IMR-90 (cell line): ENCODE data around the gene SLIT3. TPM values are rescaled to one million over a fixed set of nuclear protein-coding genes. Genes with fewer than 3 reads are reported as not detected.

ENCODE experiments used
- ATAC-seq: fragments of 200-7000 bp; cut with Tn5 transposase; 2 replicates; pipeline ENCODE4 v1.9.1; 2020; ENCODE audit warnings: low read depth, mild to moderate bottlenecking, moderate library complexity
- BruUV-seq: library from RNA; stranded (reverse); fragments of 400-500 nt; replicated peaks from 2 replicates; lab custom pipeline; 2021; lab: Mats Ljungman, UMichigan
- CTCF ChIA-PET: fragments of 300-600 bp; formaldehyde crosslinking; extraction: SDS; loops from one replicate; lab custom pipeline; 2021; ENCODE audit warnings: antibody characterized with exemption; lab: Yijun Ruan, JAX
- POLR2A ChIA-PET: fragments of 300-600 bp; sonication (Branson Sonifier 250); formaldehyde crosslinking; loops from one replicate; lab custom pipeline; 2022; ENCODE audit warnings: antibody characterized with exemption; ENCODE audit not compliant: unreplicated experiment; lab: Charles Lee
- DNase-seq: peaks from one replicate; pipeline ENCODE4 v3.0.0; 2013
- H2AFZ ChIP-seq: replicated peaks from 2 replicates; pipeline ENCODE3; 2013; ENCODE audit warnings: low read length, mild to moderate bottlenecking; ENCODE audit not compliant: poor library complexity
- H2AK5ac ChIP-seq: 2 replicates; pipeline ENCODE4 v1.6.1; 2013; ENCODE audit warnings: low read depth, low read length, inconsistent platforms
- H2AK9ac ChIP-seq: replicated peaks from 2 replicates; pipeline ENCODE3; 2013; ENCODE audit warnings: mild to moderate bottlenecking, low read depth, low read length, moderate library complexity; ENCODE audit not compliant: poor library complexity
- H2BK120ac ChIP-seq: 2 replicates; pipeline ENCODE4 v1.6.1; 2013; ENCODE audit warnings: low read depth, low read length, inconsistent platforms
- H2BK15ac ChIP-seq: 3 replicates; pipeline ENCODE4 v1.6.1; 2013; ENCODE audit warnings: low read depth, low read length, inconsistent platforms
- H2BK20ac ChIP-seq: 2 replicates; pipeline ENCODE4 v1.6.1; 2013; ENCODE audit warnings: low read depth, mild to moderate bottlenecking, inconsistent platforms, low read length, moderate library complexity
- H2BK5ac ChIP-seq: 2 replicates; pipeline ENCODE4 v1.6.1; 2013; ENCODE audit warnings: mild to moderate bottlenecking, low read depth, low read length, inconsistent platforms; ENCODE audit not compliant: poor library complexity, severe bottlenecking
- H3K14ac ChIP-seq: replicated peaks from 2 replicates; pipeline ENCODE4 v1.6.1; 2013; ENCODE audit warnings: low read depth, low read length, inconsistent platforms
- H3K18ac ChIP-seq: 2 replicates; pipeline ENCODE4 v1.6.1; 2013; ENCODE audit warnings: low read depth, low read length, control low read depth
- H3K23ac ChIP-seq: 2 replicates; pipeline ENCODE4 v1.6.1; 2013; ENCODE audit warnings: low read depth, low read length, inconsistent platforms
- H3K27ac ChIP-seq: 2 replicates; pipeline ENCODE4 v1.5.1; 2013; ENCODE audit warnings: mild to moderate bottlenecking, control low read depth, low read length; ENCODE audit not compliant: insufficient read depth
- H3K27me3 ChIP-seq: 2 replicates; pipeline ENCODE4 v1.6.1; 2013; ENCODE audit warnings: low read length; ENCODE audit not compliant: control insufficient read depth, insufficient read depth
- H3K36me3 ChIP-seq: 2 replicates; pipeline ENCODE4 v1.6.1; 2013; ENCODE audit warnings: low read length, mixed read lengths; ENCODE audit not compliant: control insufficient read depth, insufficient read depth
- H3K4ac ChIP-seq: 2 replicates; pipeline ENCODE4 v1.6.1; 2013; ENCODE audit warnings: low read depth, low read length, inconsistent platforms
- H3K4me1 ChIP-seq: 2 replicates; pipeline ENCODE4 v1.6.1; 2013; ENCODE audit warnings: low read length, mixed read lengths; ENCODE audit not compliant: control insufficient read depth, insufficient read depth
- H3K4me2 ChIP-seq: 2 replicates; pipeline ENCODE4 v1.6.1; 2013; ENCODE audit warnings: low read depth, mild to moderate bottlenecking, control low read depth, low read length, moderate library complexity
- H3K4me3 ChIP-seq: 2 replicates; pipeline ENCODE4 v1.5.1; 2013; ENCODE audit warnings: low read depth, mild to moderate bottlenecking, control low read depth, low read length, moderate library complexity; ENCODE audit not compliant: insufficient read depth
- H3K56ac ChIP-seq: 2 replicates; pipeline ENCODE4 v1.6.1; 2013; ENCODE audit warnings: low read length, inconsistent platforms; ENCODE audit not compliant: insufficient read depth; ENCODE audit errors: extremely low read depth
- H3K79me1 ChIP-seq, 2 experiments: 2 replicates each; pipeline ENCODE4 v1.6.1; 2013; ENCODE audit warnings: low read length in 2 of 2, inconsistent platforms in 1 of 2, low read depth in 1 of 2
- H3K9ac ChIP-seq: 2 replicates; pipeline ENCODE4 v1.6.1; 2013; ENCODE audit warnings: low read depth, low read length, control low read depth
- H3K9me1 ChIP-seq: 2 replicates; pipeline ENCODE4 v1.6.1; 2013; ENCODE audit warnings: low read length, inconsistent platforms; ENCODE audit not compliant: insufficient read depth
- H3K9me3 ChIP-seq: 2 replicates; pipeline ENCODE4 v1.6.1; 2013; ENCODE audit warnings: low read length; ENCODE audit not compliant: control insufficient read depth, insufficient read depth
- H4K20me1 ChIP-seq: 2 replicates; pipeline ENCODE4 v1.6.1; 2013; ENCODE audit warnings: low read length, inconsistent platforms; ENCODE audit not compliant: insufficient read depth
- H4K5ac ChIP-seq: 2 replicates; pipeline ENCODE4 v1.6.1; 2013; ENCODE audit warnings: mild to moderate bottlenecking, low read depth, low read length, control low read depth
- H4K8ac ChIP-seq, 2 experiments: 2 replicates each; pipeline ENCODE4 v1.6.1; 2013; ENCODE audit warnings: low read depth in 2 of 2, low read length in 2 of 2, control low read depth in 1 of 2, inconsistent platforms in 1 of 2
- H4K91ac ChIP-seq: 2 replicates; pipeline ENCODE4 v1.6.1; 2013; ENCODE audit warnings: low read depth, low read length, inconsistent platforms; ENCODE audit not compliant: insufficient read depth
- BHLHE40 ChIP-seq: fragments of 150-350 bp; IDR thresholded peaks from 2 replicates; pipeline ENCODE4 v1.6.1; 2016; ENCODE audit warnings: mild to moderate bottlenecking, low read depth, low read length
- CEBPB ChIP-seq: IDR thresholded peaks from 2 replicates; pipeline ENCODE4 v1.6.1; 2012; ENCODE audit warnings: low read depth, low read length, improper control_type of control experiment
- CHD1 ChIP-seq: IDR thresholded peaks from 2 replicates; pipeline ENCODE4 v1.6.1; 2012; ENCODE audit warnings: low read depth, low read length, improper control_type of control experiment
- CTCF ChIP-seq: conservative IDR thresholded peaks from 2 replicates; pipeline ENCODE4 v1.5.1; 2012; ENCODE audit warnings: mild to moderate bottlenecking, low read depth, low read length, improper control_type of control experiment
- ELK1 ChIP-seq: fragments of 150-350 bp; IDR thresholded peaks from 2 replicates; pipeline ENCODE4 v1.6.1; 2016; ENCODE audit warnings: low read depth, mild to moderate bottlenecking, low read length, moderate library complexity, borderline replicate concordance
- FOS ChIP-seq: fragments of 150-350 bp; IDR thresholded peaks from 2 replicates; pipeline ENCODE4 v1.6.1; 2016; ENCODE audit warnings: low read depth, low read length
- MAFK ChIP-seq: IDR thresholded peaks from 2 replicates; pipeline ENCODE4 v1.6.1; 2012; ENCODE audit warnings: low read depth, low read length, improper control_type of control experiment
- MAZ ChIP-seq: IDR thresholded peaks from 2 replicates; pipeline ENCODE4 v1.6.1; 2012; ENCODE audit warnings: low read depth, mild to moderate bottlenecking, low read length, improper control_type of control experiment, moderate library complexity, borderline replicate concordance
- MXI1 ChIP-seq: IDR thresholded peaks from 2 replicates; pipeline ENCODE4 v1.6.1; 2012; ENCODE audit warnings: low read depth, mild to moderate bottlenecking, low read length, moderate library complexity, borderline replicate concordance
- NFE2L2 ChIP-seq: fragments of 150-350 bp; IDR thresholded peaks from 2 replicates; pipeline ENCODE4 v1.6.1; 2016; ENCODE audit warnings: low read depth, mild to moderate bottlenecking, low read length
- POLR2A ChIP-seq: IDR thresholded peaks from 2 replicates; pipeline ENCODE4 v1.6.1; 2012; ENCODE audit warnings: mild to moderate bottlenecking, low read depth, low read length
- RAD21 ChIP-seq: IDR thresholded peaks from 2 replicates; pipeline ENCODE4 v1.6.1; 2012; ENCODE audit warnings: low read length, improper control_type of control experiment
- RCOR1 ChIP-seq: IDR thresholded peaks from 2 replicates; pipeline ENCODE4 v1.6.1; 2012; ENCODE audit warnings: mild to moderate bottlenecking, low read length, improper control_type of control experiment; ENCODE audit not compliant: insufficient replicate concordance
- RFX5 ChIP-seq: IDR thresholded peaks from 2 replicates; pipeline ENCODE4 v1.8.0; 2012; ENCODE audit warnings: low read depth, mild to moderate bottlenecking, low read length, moderate library complexity
- SMC3 ChIP-seq: fragments of 150-350 bp; IDR thresholded peaks from 2 replicates; pipeline ENCODE4 v1.6.1; 2016; ENCODE audit warnings: low read depth, mild to moderate bottlenecking, antibody characterized with exemption, low read length, moderate library complexity
- USF2 ChIP-seq: fragments of 150-350 bp; IDR thresholded peaks from 2 replicates; pipeline ENCODE4 v1.6.1; 2017; ENCODE audit warnings: mild to moderate bottlenecking, antibody characterized with exemption, low read length, low read depth
- WGBS, 2 experiments: methylation state at CpG; one replicate each; pipeline versions ENCODE4 v1.1.5 to v1.1.7; 2013; ENCODE audit warnings: missing lambda C conversion rate in 2 of 2; ENCODE audit not compliant: insufficient read length in 1 of 2; ENCODE audit errors: extremely low coverage in 2 of 2; 5-methylcytosine and 5-hydroxymethylcytosine counted together
- dilution Hi-C: fragments of 300-500 bp; cut with HindIII; formaldehyde crosslinking; loops from one replicate; pipeline ENCODE4 v1.14.3; 2018; ENCODE audit warnings: low sequenced_read_pairs; ENCODE audit not compliant: unreplicated experiment
- in situ Hi-C: fragments of 300-500 bp; cut with MboI; formaldehyde crosslinking; loops from 3 replicates; pipeline ENCODE4 v1.14.3; 2019; ENCODE audit warnings: low sequenced_read_pairs, inconsistent platforms, mixed read lengths
- intact Hi-C: fragments of 100-400 bp; cut with micrococcal nuclease; formaldehyde crosslinking; loops from 2 replicates; pipeline ENCODE4 v1.10.0; 2022
- polyA plus RNA-seq, 3 experiments: library from polyadenylated mRNA; depleted of rRNA; stranded (reverse); fragments of >200 nt; gene quantifications; 2 replicates each; pipeline ENCODE4 v1.2.3, GENCODE V29; 2012; ENCODE audit warnings: low replicate concordance in 1 of 3
- total RNA-seq: library from RNA; depleted of rRNA; stranded (reverse); fragments of >200 nt; gene quantifications from 2 replicates; pipeline ENCODE4 v1.2.3, GENCODE V29; 2012

Gene SLIT3
- total and polyA plus RNA-seq, 2 of the 4 experiments (the other 2 are of a cell fraction): 0.18 to 0.50 TPM

- peaks cover 15% of the 10 kb centered on the region for H3K9me3 ChIP-seq
- H4K20me1 ChIP-seq: no peaks in the 10 kb centered on the region
- no peak overlapping the region for H3K27ac ChIP-seq
- H4K5ac ChIP-seq: no peak overlapping the region
- in situ Hi-C loops (no loop called here), dilution Hi-C loops (no loop called here), intact Hi-C loops (no loop called here)
- DNase-seq (no peak), ATAC-seq (no peak)
- no peaks in the 10 kb centered on the region for H3K36me3 ChIP-seq
- no peak overlapping the region for H2BK20ac ChIP-seq
- WGBS, 2 experiments: 25% methylated on average over 1 of the region's 4 CpGs; no CpG with 5 or more reads in 1 of the 2 experiments
- no peaks in the 10 kb centered on the region for H3K4me1 ChIP-seq
- no peak overlapping the region for H3K18ac ChIP-seq
- TF ChIP-seq BHLHE40 (no peak), MAZ (no peak), CTCF (no peak), NFE2L2 (no peak), POLR2A (no peak), CEBPB (no peak), FOS (no peak), CHD1 (no peak), MAFK (no peak), USF2 (no peak), RCOR1 (no peak), RFX5 (no peak), RAD21 (no peak), MXI1 (no peak), SMC3 (no peak), ELK1 (no peak)
- H2BK15ac ChIP-seq: no peak overlapping the region
- H3K4me3 ChIP-seq: no peak overlapping the region
- no peak overlapping the region for H2AK5ac ChIP-seq
- no peak overlapping the region for H3K9ac ChIP-seq
- BruUV-seq: no TSS peak
- H2BK5ac ChIP-seq: no peak overlapping the region
- no peak overlapping the region for H3K14ac ChIP-seq
- H3K4ac ChIP-seq: no peak overlapping the region
- CTCF ChIA-PET: no interaction called here
- H3K79me1 ChIP-seq: no peaks in the 10 kb centered on the region
- H4K91ac ChIP-seq: no peak overlapping the region
- H3K4me2 ChIP-seq: no peak overlapping the region
- H3K56ac ChIP-seq: no peak overlapping the region
- no peak overlapping the region for H3K23ac ChIP-seq
- H2BK120ac ChIP-seq: no peak overlapping the region
- no peak overlapping the region for H2AFZ ChIP-seq
- no peaks in the 10 kb centered on the region for H3K9me1 ChIP-seq
- no peaks in the 10 kb centered on the region for H3K27me3 ChIP-seq
- no peak overlapping the region for H2AK9ac ChIP-seq
- H4K8ac ChIP-seq: no peak overlapping the region
- POLR2A ChIA-PET: no interaction called here
These were observed 205.5 kb downstream of the SLIT3 start for GRCh38 chr5:169095410-169095960.
